HepG2 (cell line): ENCODE data around the gene CCDC117. TPM values are rescaled to one million over a fixed set of nuclear protein-coding genes. Genes with fewer than 3 reads are reported as not detected.
A peak's percentile ranks its signal among the peaks of the same experiment; 100 is the strongest.

ENCODE experiments used
- CCDC6 ChIP-seq: sonication (generic); formaldehyde crosslinking; IDR thresholded peaks from 2 replicates; pipeline ENCODE4 v1.8.1; 2022; ENCODE audit warnings: mild to moderate bottlenecking, missing genetic modification reagents, moderate library complexity
- CREB3 ChIP-seq: sonication (generic); formaldehyde crosslinking; IDR thresholded peaks from 2 replicates; pipeline ENCODE4 v1.5.0; 2020; ENCODE audit warnings: missing genetic modification reagents
- ETV5 ChIP-seq: IDR thresholded peaks from 2 replicates; pipeline ENCODE4 v1.6.1; 2018; ENCODE audit warnings: missing biosample characterization, missing genetic modification reagents, inconsistent platforms, borderline replicate concordance
- HES4 ChIP-seq: sonication (generic); formaldehyde crosslinking; IDR thresholded peaks from 2 replicates; pipeline ENCODE4 v1.9.0; 2021; ENCODE audit warnings: mild to moderate bottlenecking, missing genetic modification reagents, borderline replicate concordance
- KLF13 ChIP-seq: sonication (generic); formaldehyde crosslinking; IDR thresholded peaks from 2 replicates; pipeline ENCODE4 v1.4.0; 2020; ENCODE audit warnings: mild to moderate bottlenecking, missing genetic modification reagents
- KLF15 ChIP-seq: sonication (generic); formaldehyde crosslinking; IDR thresholded peaks from 2 replicates; pipeline ENCODE4 v1.8.1; 2023; ENCODE audit warnings: borderline replicate concordance, mild to moderate bottlenecking, inconsistent platforms, missing genetic modification reagents, mixed read lengths
- MNT ChIP-seq: fragments of 450-650 bp; IDR thresholded peaks from 2 replicates; pipeline ENCODE4 v1.6.1; 2016
- MTERF4 ChIP-seq: sonication (generic); formaldehyde crosslinking; IDR thresholded peaks from 2 replicates; pipeline ENCODE4 v1.8.0; 2023; ENCODE audit warnings: mild to moderate bottlenecking, missing genetic modification reagents
- NCOA2 ChIP-seq: sonication (generic); formaldehyde crosslinking; IDR thresholded peaks from 2 replicates; pipeline ENCODE4 v1.8.0; 2022; ENCODE audit warnings: inconsistent platforms
- NFE2 ChIP-seq: sonication (generic); formaldehyde crosslinking; IDR thresholded peaks from 2 replicates; pipeline ENCODE4 v1.4.0; 2020; ENCODE audit warnings: missing genetic modification reagents
- NR2C2 ChIP-seq: sonication (generic); formaldehyde crosslinking; IDR thresholded peaks from 2 replicates; pipeline ENCODE4 v1.4.0; 2020; ENCODE audit warnings: missing genetic modification reagents, mild to moderate bottlenecking, moderate library complexity, borderline replicate concordance
- SNAPC2 ChIP-seq: sonication (generic); formaldehyde crosslinking; IDR thresholded peaks from 2 replicates; pipeline ENCODE4 v1.8.1; 2022; ENCODE audit warnings: mild to moderate bottlenecking, missing genetic modification reagents
- U2AF2 ChIP-seq: fragments of 200-400 bp; formaldehyde crosslinking; IDR thresholded peaks from 2 replicates; pipeline ENCODE4 v1.6.1; 2017; ENCODE audit warnings: low read depth, mild to moderate bottlenecking, low read length
- ZFP36L2 ChIP-seq: sonication (generic); formaldehyde crosslinking; IDR thresholded peaks from 2 replicates; pipeline ENCODE4 v1.4.0; 2020; ENCODE audit warnings: missing genetic modification reagents
- ZMYM3 ChIP-seq: sonication (generic); formaldehyde crosslinking; IDR thresholded peaks from 2 replicates; pipeline ENCODE4 v1.5.1; 2020; ENCODE audit warnings: mild to moderate bottlenecking, missing genetic modification reagents
- ZNF20 ChIP-seq: sonication (generic); formaldehyde crosslinking; IDR thresholded peaks from 2 replicates; pipeline ENCODE4 v1.4.0; 2020; ENCODE audit warnings: mild to moderate bottlenecking, moderate library complexity, missing genetic modification reagents
- ZNF557 ChIP-seq: sonication (generic); formaldehyde crosslinking; IDR thresholded peaks from 2 replicates; pipeline ENCODE4 v1.4.0; 2020; ENCODE audit warnings: missing genetic modification reagents
- ZNF580 ChIP-seq: IDR thresholded peaks from 2 replicates; pipeline ENCODE4 v1.6.1; 2016; ENCODE audit warnings: low read depth, borderline replicate concordance
- ZNF788 ChIP-seq: sonication (generic); formaldehyde crosslinking; IDR thresholded peaks from 2 replicates; pipeline ENCODE4 v1.5.0; 2020; ENCODE audit warnings: mild to moderate bottlenecking, missing genetic modification reagents, borderline replicate concordance
- ZNF816 ChIP-seq: sonication (generic); formaldehyde crosslinking; IDR thresholded peaks from 2 replicates; pipeline ENCODE4 v1.8.0; 2022; ENCODE audit warnings: missing genetic modification reagents, mild to moderate bottlenecking, borderline replicate concordance
- ZSCAN22 ChIP-seq: sonication (generic); formaldehyde crosslinking; IDR thresholded peaks from 2 replicates; pipeline ENCODE4 v1.4.0; 2020; ENCODE audit warnings: mild to moderate bottlenecking, missing genetic modification reagents
- ZSCAN31 ChIP-seq: sonication (generic); formaldehyde crosslinking; IDR thresholded peaks from 2 replicates; pipeline ENCODE4 v1.5.0; 2020; ENCODE audit warnings: low read depth, mild to moderate bottlenecking, missing genetic modification reagents
- polyA plus RNA-seq, 8 experiments: library from polyadenylated mRNA; depleted of rRNA in 3 of 8; stranded (reverse) in 7 of 8; unstranded in 1 of 8; fragments of >200 nt; fragmentation: Illumina TruSeq in 4 of 8; extraction: Trizol in 4 of 8; gene quantifications; 2 replicates each; pipeline versions ENCODE4 v1.2.1 to v1.2.3, GENCODE V29; 2011 to 2016; ENCODE audit warnings: low read depth in 4 of 8, missing spikeins in 1 of 8, mixed read lengths in 1 of 8; ENCODE audit not compliant: insufficient read depth in 1 of 8
- total RNA-seq, 5 experiments: library from RNA; depleted of rRNA; stranded (reverse); fragments of >200 nt; fragmentation: Illumina TruSeq; extraction: Trizol; gene quantifications; 2 replicates each; pipeline ENCODE4 v1.2.3, GENCODE V29; 2016; ENCODE audit warnings: low read depth in 1 of 5
- TF ChIP-seq, protein P1 (sequence below): sonication (generic); formaldehyde crosslinking; IDR thresholded peaks from 2 replicates; pipeline ENCODE4 v1.4.0; 2020; ENCODE audit warnings: missing genetic modification reagents, borderline replicate concordance

Gene CCDC117
- total and polyA plus RNA-seq, 2 of the 13 experiments (the other 11 are each of a cell fraction or from before 2014, with no cell fraction given), result 12.6 to 34.2 TPM

- 0 out of 2 replicates have a peak, but pooled peaks have one; percentile 37 for TF ChIP-seq ZNF788
- TF ChIP-seq HES4 (CRISPR knock-in tag), result no peak
- TF ChIP-seq CREB3, result no peak
- TF ChIP-seq NFE2 (CRISPR knock-in tag), result no peak
- no peak for TF ChIP-seq KLF13
- TF ChIP-seq NR2C2, result no peak
- TF ChIP-seq ZMYM3, result peak; percentile 65
- no peak for TF ChIP-seq CCDC6 (CRISPR knock-in tag)
- no peak for TF ChIP-seq ZSCAN22 (CRISPR knock-in tag)
- TF ChIP-seq ZNF816 (CRISPR knock-in tag), result no peak
- no peak for TF ChIP-seq KLF15
- TF ChIP-seq NCOA2 (CRISPR knock-in tag), result 0 out of 2 replicates have a peak, but pooled peaks have one; percentile 25
- peak; percentile 24; the same call in 1 of the 2 replicates for TF ChIP-seq ZSCAN31 (CRISPR knock-in tag)
- TF ChIP-seq ZNF20 (CRISPR knock-in tag), result 0 out of 2 replicates have a peak, but pooled peaks have one; percentile 12
- 0 out of 2 replicates have a peak, but pooled peaks have one; percentile 45 for TF ChIP-seq SNAPC2 (CRISPR knock-in tag)
- TF ChIP-seq ZNF557 (CRISPR knock-in tag), result 0 out of 2 replicates have a peak, but pooled peaks have one; percentile 33
- TF ChIP-seq, protein P1, sequence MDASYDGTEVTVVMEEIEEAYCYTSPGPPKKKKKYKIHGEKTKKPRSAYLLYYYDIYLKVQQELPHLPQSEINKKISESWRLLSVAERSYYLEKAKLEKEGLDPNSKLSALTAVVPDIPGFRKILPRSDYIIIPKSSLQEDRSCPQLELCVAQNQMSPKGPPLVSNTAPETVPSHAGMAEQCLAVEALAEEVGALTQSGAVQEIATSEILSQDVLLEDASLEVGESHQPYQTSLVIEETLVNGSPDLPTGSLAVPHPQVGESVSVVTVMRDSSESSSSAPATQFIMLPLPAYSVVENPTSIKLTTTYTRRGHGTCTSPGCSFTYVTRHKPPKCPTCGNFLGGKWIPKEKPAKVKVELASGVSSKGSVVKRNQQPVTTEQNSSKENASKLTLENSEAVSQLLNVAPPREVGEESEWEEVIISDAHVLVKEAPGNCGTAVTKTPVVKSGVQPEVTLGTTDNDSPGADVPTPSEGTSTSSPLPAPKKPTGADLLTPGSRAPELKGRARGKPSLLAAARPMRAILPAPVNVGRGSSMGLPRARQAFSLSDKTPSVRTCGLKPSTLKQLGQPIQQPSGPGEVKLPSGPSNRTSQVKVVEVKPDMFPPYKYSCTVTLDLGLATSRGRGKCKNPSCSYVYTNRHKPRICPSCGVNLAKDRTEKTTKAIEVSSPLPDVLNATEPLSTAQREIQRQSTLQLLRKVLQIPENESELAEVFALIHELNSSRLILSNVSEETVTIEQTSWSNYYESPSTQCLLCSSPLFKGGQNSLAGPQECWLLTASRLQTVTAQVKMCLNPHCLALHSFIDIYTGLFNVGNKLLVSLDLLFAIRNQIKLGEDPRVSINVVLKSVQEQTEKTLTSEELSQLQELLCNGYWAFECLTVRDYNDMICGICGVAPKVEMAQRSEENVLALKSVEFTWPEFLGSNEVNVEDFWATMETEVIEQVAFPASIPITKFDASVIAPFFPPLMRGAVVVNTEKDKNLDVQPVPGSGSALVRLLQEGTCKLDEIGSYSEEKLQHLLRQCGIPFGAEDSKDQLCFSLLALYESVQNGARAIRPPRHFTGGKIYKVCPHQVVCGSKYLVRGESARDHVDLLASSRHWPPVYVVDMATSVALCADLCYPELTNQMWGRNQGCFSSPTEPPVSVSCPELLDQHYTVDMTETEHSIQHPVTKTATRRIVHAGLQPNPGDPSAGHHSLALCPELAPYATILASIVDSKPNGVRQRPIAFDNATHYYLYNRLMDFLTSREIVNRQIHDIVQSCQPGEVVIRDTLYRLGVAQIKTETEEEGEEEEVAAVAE, result no peak
- no peak for TF ChIP-seq MTERF4
- TF ChIP-seq ZNF580 (CRISPR knock-in tag), result no peak
- no peak for TF ChIP-seq U2AF2
- no peak for TF ChIP-seq ETV5
- 0 out of 2 replicates have a peak, but pooled peaks have one; percentile 28 for TF ChIP-seq MNT
- TF ChIP-seq ZFP36L2 (CRISPR knock-in tag), result no peak
These were observed 31.2 kb upstream of the CCDC117 start (continued) for GRCh38 chr22:28741200-28741784.
